ENCODE measurements around the gene CSNK2A1.

GRCh38 chr20:430091-430999 is 113.2 kb downstream of the CSNK2A1 start:
- no peak for TF ChIP-seq CTCF (IDR thresholded peaks at IDR 0.05)
- TF ChIP-seq POLR2A (IDR thresholded peaks at IDR 0.05): no peak
